Thoracic aorta (tissue), 2 donors: Measurements from ENCODE around the gene POLR2H. TPM values are rescaled to one million over a fixed set of nuclear protein-coding genes. Genes with fewer than 3 reads are reported as not detected.

Experiments used
- ATAC-seq: fragments of 150-250 bp; one replicate; pipeline ENCODE4 v1.8.0; 2017; ENCODE audit warnings: low read depth; ENCODE audit not compliant: insufficient number of reproducible peaks, low FRiP score
- DNase-seq: peaks from one replicate; pipeline ENCODE4 v3.0.0-alpha.2; 2020; ENCODE audit warnings: low spot score
- H3K27ac ChIP-seq, 2 donors: fragments of 200-600 bp; sonication (generic); 1 replicate in 1 of 2; 2 replicates in 1 of 2; pipeline ENCODE4 v1.5.1; 2016; ENCODE audit warnings: mild to moderate bottlenecking in 2 of 2, moderate library complexity in 2 of 2
- H3K27me3 ChIP-seq: fragments of 200-600 bp; sonication (generic); replicated peaks from 2 replicates; pipeline ENCODE4 v1.6.0; 2016; ENCODE audit warnings: mild to moderate bottlenecking; ENCODE audit not compliant: insufficient read depth
- H3K36me3 ChIP-seq: fragments of 200-600 bp; sonication (generic); one replicate; pipeline ENCODE4 v1.5.1; 2016
- H3K4me1 ChIP-seq, 2 donors: fragments of 200-600 bp; sonication (generic); 1 replicate in 1 of 2; 2 replicates in 1 of 2; pipeline versions ENCODE4 v1.5.1 to v1.6.0; 2016; ENCODE audit warnings: low read depth in 2 of 2, mild to moderate bottlenecking in 1 of 2; ENCODE audit not compliant: control insufficient read depth in 1 of 2
- H3K4me3 ChIP-seq: fragments of 200-600 bp; sonication (generic); 2 replicates; pipeline ENCODE4 v1.5.1; 2016; ENCODE audit warnings: mild to moderate bottlenecking
- H3K9me3 ChIP-seq: fragments of 200-600 bp; sonication (generic); 2 replicates; pipeline ENCODE4 v1.5.1; 2016
- CTCF ChIP-seq: fragments of 200-600 bp; sonication (generic); IDR thresholded peaks from one replicate; pipeline ENCODE4 v1.5.1; 2019; ENCODE audit warnings: antibody characterized with exemption
- total RNA-seq, 2 donors: library from RNA; depleted of rRNA; stranded (reverse); fragments of >200 nt; gene quantifications; one replicate each; pipeline versions ENCODE4 v1.1.0 to v1.2.3, GENCODE V29; 2016

The POLR2H gene
- total RNA-seq, 2 donors from 2014 or later, result 49.5 to 53.7 TPM

DNA sequence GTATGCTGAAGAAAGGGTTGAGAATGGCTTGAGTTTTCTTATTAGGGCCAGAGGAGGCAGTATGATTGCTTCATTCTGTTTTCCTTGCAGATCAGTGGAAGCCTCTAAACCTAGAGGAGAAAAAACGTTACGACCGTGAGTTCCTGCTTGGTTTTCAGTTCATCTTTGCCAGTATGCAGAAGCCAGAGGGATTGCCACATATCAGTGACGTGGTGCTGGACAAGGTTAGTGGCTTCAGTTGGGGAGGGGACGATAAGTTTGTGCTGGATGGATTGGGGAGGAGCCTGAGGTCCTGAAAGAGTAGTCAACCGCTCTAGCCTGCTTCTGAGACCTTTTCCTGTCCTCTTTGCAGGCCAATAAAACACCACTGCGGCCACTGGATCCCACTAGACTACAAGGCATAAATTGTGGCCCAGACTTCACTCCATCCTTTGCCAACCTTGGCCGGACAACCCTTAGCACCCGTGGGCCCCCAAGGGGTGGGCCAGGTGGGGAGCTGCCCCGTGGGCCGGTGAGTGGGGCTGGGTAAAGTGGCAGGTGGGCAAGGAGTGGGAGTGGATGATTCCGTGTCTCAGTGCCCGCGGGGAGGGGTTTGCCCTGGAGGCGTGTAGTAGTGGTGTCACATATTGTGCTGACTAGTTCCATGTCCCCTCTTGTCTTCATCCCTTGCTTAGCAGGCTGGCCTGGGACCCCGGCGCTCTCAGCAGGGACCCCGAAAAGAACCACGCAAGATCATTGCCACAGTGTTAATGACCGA is 38.6 kb upstream of the POLR2H start:
- Histone ChIP-seq H3K9me3 (no peaks in the 10 kb centered on the region), H3K4me3 (no peak overlapping the region), H3K4me1 (peaks cover 26 to 38% of the 10 kb centered on the region in 2 donors), H3K27me3 (no peaks in the 10 kb centered on the region), H3K36me3 (peaks cover 75% of the 10 kb centered on the region), H3K27ac (no peak overlapping the region)
- ATAC-seq (no peak), DNase-seq (no peak)
- no peak for TF ChIP-seq CTCF

- Histone ChIP-seq H3K27ac (no peak overlapping the region), H3K4me1 (peaks cover 18 to 30% of the 10 kb centered on the region in 2 donors), H3K36me3 (peaks cover 83% of the 10 kb centered on the region), H3K9me3 (no peaks in the 10 kb centered on the region), H3K4me3 (no peak overlapping the region), H3K27me3 (no peaks in the 10 kb centered on the region)
- no peak for TF ChIP-seq CTCF
- no peak for DNase-seq
- ATAC-seq, result no peak
These were observed 37.8 kb upstream of the POLR2H start for GRCh38 chr3:184323696-184324095.

GRCh38 chr3:184325269-184325668 is 36.2 kb upstream of the POLR2H start:
- TF ChIP-seq CTCF, result no peak
- peaks cover 6 to 17% of the 10 kb centered on the region in 2 donors for H3K4me1 ChIP-seq
- no peak for DNase-seq
- no peak overlapping the region for H3K27ac ChIP-seq
- no peak overlapping the region for H3K4me3 ChIP-seq
- H3K27me3 ChIP-seq, result no peaks in the 10 kb centered on the region
- H3K36me3 ChIP-seq, result peaks cover 98% of the 10 kb centered on the region
- H3K9me3 ChIP-seq, result no peaks in the 10 kb centered on the region
- no peak for ATAC-seq

DNA sequence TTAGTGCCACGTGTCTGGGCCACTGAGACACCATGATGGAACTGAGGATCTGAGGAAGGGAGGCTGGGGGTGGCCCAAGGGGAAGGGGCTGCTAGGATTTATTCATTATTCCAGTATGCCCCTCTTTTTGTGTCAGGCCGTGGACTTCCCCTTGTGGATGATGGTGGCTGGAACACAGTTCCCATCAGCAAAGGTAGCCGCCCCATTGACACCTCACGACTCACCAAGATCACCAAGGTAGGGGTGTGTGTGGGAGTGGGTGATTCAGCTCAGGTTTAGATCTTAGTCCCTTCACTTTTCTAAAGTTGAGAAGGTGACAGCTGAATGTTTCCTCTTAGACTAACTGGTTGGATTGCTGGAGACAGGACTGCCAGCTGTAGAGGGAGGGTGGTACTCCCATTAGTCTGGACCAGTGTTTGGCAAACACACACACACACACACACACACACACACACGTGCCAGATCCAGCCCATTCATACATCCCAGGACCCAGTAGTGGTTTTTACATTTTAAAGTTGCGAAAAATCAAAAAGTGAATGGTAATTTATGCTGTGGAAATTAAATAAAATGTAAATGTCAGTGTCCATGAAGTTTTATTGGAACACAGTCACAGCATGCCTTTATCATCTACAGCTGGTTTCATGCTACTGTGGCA is 35.7 kb upstream of the POLR2H start:
- Histone ChIP-seq H3K36me3 (peaks cover 97% of the 10 kb centered on the region), H3K4me1 (peaks cover under 1 to 12% of the 10 kb centered on the region in 2 donors), H3K9me3 (no peaks in the 10 kb centered on the region), H3K27ac (no peak overlapping the region), H3K4me3 (no peak overlapping the region), H3K27me3 (no peaks in the 10 kb centered on the region)
- no peak for TF ChIP-seq CTCF
- DNase-seq, result no peak
- ATAC-seq, result no peak

DNA sequence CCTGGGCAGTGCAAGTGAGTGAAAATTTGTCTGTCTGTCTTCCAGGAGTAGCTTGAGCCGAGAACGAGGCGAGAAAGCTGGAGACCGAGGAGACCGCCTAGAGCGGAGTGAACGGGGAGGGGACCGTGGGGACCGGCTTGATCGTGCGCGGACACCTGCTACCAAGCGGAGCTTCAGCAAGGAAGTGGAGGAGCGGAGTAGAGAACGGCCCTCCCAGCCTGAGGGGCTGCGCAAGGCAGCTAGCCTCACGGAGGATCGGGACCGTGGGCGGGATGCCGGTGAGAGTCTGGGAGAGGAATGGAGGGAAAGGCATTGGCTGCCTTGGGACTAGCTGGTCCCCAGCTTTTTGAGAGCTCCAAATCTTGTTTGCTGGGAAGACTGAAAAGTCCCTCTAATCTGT is 34.3 kb upstream of the POLR2H start:
- no peak for TF ChIP-seq CTCF
- Histone ChIP-seq H3K36me3 (peaks cover 97% of the 10 kb centered on the region), H3K9me3 (no peaks in the 10 kb centered on the region), H3K27me3 (no peaks in the 10 kb centered on the region), H3K27ac (no peak overlapping the region), H3K4me3 (no peak overlapping the region), H3K4me1 (peaks cover 0 to 4% of the 10 kb centered on the region in 2 donors)
- ATAC-seq (no peak), DNase-seq (no peak)
